Measurements from ENCODE around the gene RORB. TPM values are rescaled to one million over a fixed set of nuclear protein-coding genes. Genes with fewer than 3 reads are reported as not detected.
"Not testable (repeated sequence)": the region's sequence is repeated elsewhere in the genome, so short reads cannot be mapped to it uniquely, and the experiment has no call there.

RORB gene
- total RNA-seq, 1 donor from 2014 or later, result 0.11 TPM

GRCh38 chr9:74528207-74528606, 31.1 kb downstream of the RORB start:
- Histone ChIP-seq H3K4me1 (ENCODE audit: insufficient read depth, low read length) (no peaks in the 10 kb centered on the region), H2AFZ (ENCODE audit: low read depth, low read length) (no peak overlapping the region), H3K79me2 (ENCODE audit: insufficient read depth, low read length) (no peaks in the 10 kb centered on the region), H3K36me3 (ENCODE audit: insufficient read depth, low read length) (no peaks in the 10 kb centered on the region), H3K27ac (ENCODE audit: low read depth, low read length) (no peak overlapping the region), H4K20me1 (ENCODE audit: insufficient read depth, low read length) (no peaks in the 10 kb centered on the region), H3K27me3 (ENCODE audit: insufficient read depth, low read length) (no peaks in the 10 kb centered on the region), H3K9ac (ENCODE audit: low read length) (no peak overlapping the region), H3K4me2 (ENCODE audit: low read length) (no peak overlapping the region), H3K9me3 (ENCODE audit: insufficient read depth, low read depth, low read length) (no peaks in the 10 kb centered on the region), H3K4me3 (ENCODE audit: insufficient read depth, low read depth, low read length) (no peak overlapping the region)
- DNase-seq (ENCODE audit: low read depth) (no peak), FAIRE-seq (no peak)
- no peaks in the 10 kb centered on the region for H3K9me3 Mint-ChIP-seq (ENCODE audit: unreplicated experiment)
- no peak overlapping the region for H3K4me3 Mint-ChIP-seq (ENCODE audit: unreplicated experiment)
- H3K27me3 Mint-ChIP-seq (ENCODE audit: low read depth, unreplicated experiment), result no peaks in the 10 kb centered on the region
- no peak overlapping the region for H3K27ac Mint-ChIP-seq (ENCODE audit: unreplicated experiment)
- H3K4me1 Mint-ChIP-seq (ENCODE audit: low read depth, unreplicated experiment), result no peaks in the 10 kb centered on the region
- no peaks in the 10 kb centered on the region for H3K36me3 Mint-ChIP-seq (ENCODE audit: low read depth, unreplicated experiment)
- TF ChIP-seq CTCF (IDR thresholded peaks at IDR 0.05; ENCODE audit: insufficient read depth, low read depth, low read length), result no peak
- no peak for TF ChIP-seq EZH2 (IDR thresholded peaks at IDR 0.05; ENCODE audit: insufficient read depth, low read length)

- H3K36me3 ChIP-seq (ENCODE audit: insufficient read depth, low read length); H3K4me2 ChIP-seq (ENCODE audit: low read length); H2AFZ ChIP-seq (ENCODE audit: low read depth, low read length); H3K4me1 Mint-ChIP-seq (ENCODE audit: low read depth, unreplicated experiment); H3K4me1 ChIP-seq (ENCODE audit: insufficient read depth, low read length); H3K27me3 ChIP-seq (ENCODE audit: insufficient read depth, low read length); H3K27ac Mint-ChIP-seq (ENCODE audit: unreplicated experiment); H4K20me1 ChIP-seq (ENCODE audit: insufficient read depth, low read length); H3K4me3 Mint-ChIP-seq (ENCODE audit: unreplicated experiment); H3K27me3 Mint-ChIP-seq (ENCODE audit: low read depth, unreplicated experiment); H3K79me2 ChIP-seq (ENCODE audit: insufficient read depth, low read length); H3K27ac ChIP-seq (ENCODE audit: low read depth, low read length); H3K9ac ChIP-seq (ENCODE audit: low read length); H3K9me3 ChIP-seq (ENCODE audit: insufficient read depth, low read depth, low read length); H3K9me3 Mint-ChIP-seq (ENCODE audit: unreplicated experiment); DNase-seq (ENCODE audit: low read depth); H3K36me3 Mint-ChIP-seq (ENCODE audit: low read depth, unreplicated experiment); FAIRE-seq; H3K4me3 ChIP-seq (ENCODE audit: insufficient read depth, low read depth, low read length): not testable (repeated sequence)
Measured at GRCh38 chr9:74530458-74530857, 33.3 kb downstream of the RORB start.

- no peaks in the 10 kb centered on the region for H3K36me3 Mint-ChIP-seq (ENCODE audit: low read depth, unreplicated experiment)
- no peak overlapping the region for H3K27ac Mint-ChIP-seq (ENCODE audit: unreplicated experiment)
- Histone ChIP-seq H3K4me2 (ENCODE audit: low read length) (no peak overlapping the region), H2AFZ (ENCODE audit: low read depth, low read length) (no peak overlapping the region), H3K27ac (ENCODE audit: low read depth, low read length) (no peak overlapping the region), H3K79me2 (ENCODE audit: insufficient read depth, low read length) (no peaks in the 10 kb centered on the region), H3K36me3 (ENCODE audit: insufficient read depth, low read length) (no peaks in the 10 kb centered on the region), H3K27me3 (ENCODE audit: insufficient read depth, low read length) (no peaks in the 10 kb centered on the region), H3K4me3 (ENCODE audit: insufficient read depth, low read depth, low read length) (no peak overlapping the region), H3K9me3 (ENCODE audit: insufficient read depth, low read depth, low read length) (no peaks in the 10 kb centered on the region), H3K4me1 (ENCODE audit: insufficient read depth, low read length) (no peaks in the 10 kb centered on the region), H3K9ac (ENCODE audit: low read length) (no peak overlapping the region), H4K20me1 (ENCODE audit: insufficient read depth, low read length) (no peaks in the 10 kb centered on the region)
- H3K4me1 Mint-ChIP-seq (ENCODE audit: low read depth, unreplicated experiment), result no peaks in the 10 kb centered on the region
- FAIRE-seq (no peak), DNase-seq (ENCODE audit: low read depth) (no peak)
- H3K9me3 Mint-ChIP-seq (ENCODE audit: unreplicated experiment), result no peaks in the 10 kb centered on the region
- no peaks in the 10 kb centered on the region for H3K27me3 Mint-ChIP-seq (ENCODE audit: low read depth, unreplicated experiment)
- H3K4me3 Mint-ChIP-seq (ENCODE audit: unreplicated experiment), result no peak overlapping the region
- TF ChIP-seq CTCF (IDR thresholded peaks at IDR 0.05; ENCODE audit: insufficient read depth, low read depth, low read length) (no peak), EZH2 (IDR thresholded peaks at IDR 0.05; ENCODE audit: insufficient read depth, low read length) (no peak)
Measured at GRCh38 chr9:74533253-74533652, 36.1 kb downstream of the RORB start.

Data from astrocyte (in vitro differentiated cells and primary cell).